ENCODE measurements around the gene LDB3.

Gene LDB3

GRCh38 chr10:86665868-86666267 lies 2.4 kb upstream of the LDB3 start:
- 95% methylated on average over 12 of the region's 12 CpGs for WGBS (ENCODE audit: insufficient coverage)
- DNase-seq, result no peak
- POLR2A ChIA-PET, result no interaction called here
- Histone ChIP-seq H3K9me3 (ENCODE audit: control extremely low read depth in 1 of 5, control insufficient read depth in 4 of 5, insufficient read depth in 2 of 5, low read depth in 1 of 5, low read length in 4 of 5) (no peaks in the 10 kb centered on the region), H3K4me1 (ENCODE audit: control extremely low read depth in 1 of 4, control insufficient read depth in 4 of 4, insufficient read depth in 4 of 4, low read length in 3 of 4) (no peaks in the 10 kb centered on the region), H3K27ac (ENCODE audit: insufficient read depth in 1 of 2, low read depth in 1 of 2, low read length in 2 of 2, poor library complexity in 1 of 2, severe bottlenecking in 2 of 2) (no peak overlapping the region), H3K27me3 (replicated peaks in 2 of 5; ENCODE audit: control insufficient read depth in 4 of 5, insufficient read depth in 5 of 5, low read length in 4 of 5) (no peaks in the 10 kb centered on the region), H3K4me3 (ENCODE audit: control insufficient read depth in 1 of 7, extremely low read depth in 1 of 7, insufficient read depth in 4 of 7, low read depth in 2 of 7, low read length in 6 of 7) (no peak overlapping the region), H3K36me3 (ENCODE audit: control insufficient read depth in 4 of 4, insufficient read depth in 4 of 4, low read length in 3 of 4) (no peaks in the 10 kb centered on the region)
- CTCF ChIA-PET, result no interaction called here

GRCh38 chr10:86666538-86666937 lies 1.8 kb upstream of the LDB3 start:
- Histone ChIP-seq H3K9me3 (ENCODE audit: control extremely low read depth in 1 of 5, control insufficient read depth in 4 of 5, insufficient read depth in 2 of 5, low read depth in 1 of 5, low read length in 4 of 5) (no peaks in the 10 kb centered on the region), H3K27me3 (replicated peaks in 2 of 5; ENCODE audit: control insufficient read depth in 4 of 5, insufficient read depth in 5 of 5, low read length in 4 of 5) (no peaks in the 10 kb centered on the region), H3K4me1 (ENCODE audit: control extremely low read depth in 1 of 4, control insufficient read depth in 4 of 4, insufficient read depth in 4 of 4, low read length in 3 of 4) (no peaks in the 10 kb centered on the region), H3K27ac (ENCODE audit: insufficient read depth in 1 of 2, low read depth in 1 of 2, low read length in 2 of 2, poor library complexity in 1 of 2, severe bottlenecking in 2 of 2) (no peak overlapping the region), H3K4me3 (ENCODE audit: control insufficient read depth in 1 of 7, extremely low read depth in 1 of 7, insufficient read depth in 4 of 7, low read depth in 2 of 7, low read length in 6 of 7) (no peak overlapping the region), H3K36me3 (ENCODE audit: control insufficient read depth in 4 of 4, insufficient read depth in 4 of 4, low read length in 3 of 4) (no peaks in the 10 kb centered on the region)
- CTCF ChIA-PET, result no interaction called here
- WGBS (ENCODE audit: insufficient coverage), result 98% methylated on average over 5 of the region's 7 CpGs
- POLR2A ChIA-PET, result no interaction called here
- no peak for DNase-seq

GRCh38 chr10:86667421-86668181 lies 710 bp upstream of the LDB3 start:
- H3K4me3 ChIP-seq (ENCODE audit: control insufficient read depth in 1 of 7, extremely low read depth in 1 of 7, insufficient read depth in 4 of 7, low read depth in 2 of 7, low read length in 6 of 7), result no peak overlapping the region
- no peak overlapping the region for H3K27ac ChIP-seq (ENCODE audit: insufficient read depth in 1 of 2, low read depth in 1 of 2, low read length in 2 of 2, poor library complexity in 1 of 2, severe bottlenecking in 2 of 2)
- no peak for DNase-seq
- CTCF ChIA-PET, result interaction anchor here (1.2 kb wide), 1 partner anchor 14 kb away, joined by 3 read pairs; no protein-coding TSS in a partner anchor
- 93% methylated on average over 10 of the region's 10 CpGs for WGBS (ENCODE audit: insufficient coverage)
- POLR2A ChIA-PET, result no interaction called here
- H3K4me1 ChIP-seq (ENCODE audit: control extremely low read depth in 1 of 4, control insufficient read depth in 4 of 4, insufficient read depth in 4 of 4, low read length in 3 of 4), result no peaks in the 10 kb centered on the region
- H3K27me3 ChIP-seq (replicated peaks in 2 of 5; ENCODE audit: control insufficient read depth in 4 of 5, insufficient read depth in 5 of 5, low read length in 4 of 5), result peaks cover 0 to 1% (median 0%) of the 10 kb centered on the region in 5 experiments
- H3K9me3 ChIP-seq (ENCODE audit: control extremely low read depth in 1 of 5, control insufficient read depth in 4 of 5, insufficient read depth in 2 of 5, low read depth in 1 of 5, low read length in 4 of 5), result no peaks in the 10 kb centered on the region
- H3K36me3 ChIP-seq (ENCODE audit: control insufficient read depth in 4 of 4, insufficient read depth in 4 of 4, low read length in 3 of 4), result no peaks in the 10 kb centered on the region

DNA sequence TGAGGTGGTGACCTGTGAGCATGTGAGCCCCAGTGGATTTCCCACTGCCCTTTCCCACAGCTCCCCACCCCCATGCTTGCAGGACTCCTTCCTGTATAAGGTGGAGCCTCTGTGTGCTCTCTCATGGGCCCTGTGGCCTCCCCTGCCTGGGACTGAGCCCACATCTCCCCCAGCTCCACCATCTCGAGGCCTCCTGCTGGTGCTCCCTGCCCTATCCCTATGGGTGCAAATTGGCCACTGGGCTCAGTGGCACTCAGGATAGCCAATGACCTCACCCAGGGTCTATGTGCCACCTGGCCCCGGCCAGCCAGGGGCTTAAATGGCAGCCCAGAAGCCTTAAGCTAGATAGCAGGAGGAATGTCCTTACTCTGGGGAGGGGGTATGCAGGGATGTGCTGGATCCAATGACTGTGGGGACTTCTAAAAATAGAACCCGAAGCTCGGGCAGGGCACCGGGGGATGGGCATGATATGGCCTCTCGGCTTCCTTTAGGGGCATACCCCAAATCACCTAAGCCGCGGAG lies 2.0 kb downstream of the LDB3 start:
- ChIA-PET CTCF (no interaction called here), POLR2A (no interaction called here)
- H3K4me1 ChIP-seq (ENCODE audit: control extremely low read depth in 1 of 4, control insufficient read depth in 4 of 4, insufficient read depth in 4 of 4, low read length in 3 of 4), result no peaks in the 10 kb centered on the region
- H3K36me3 ChIP-seq (ENCODE audit: control insufficient read depth in 4 of 4, insufficient read depth in 4 of 4, low read length in 3 of 4), result no peaks in the 10 kb centered on the region
- no peak overlapping the region for H3K4me3 ChIP-seq (ENCODE audit: control insufficient read depth in 1 of 7, extremely low read depth in 1 of 7, insufficient read depth in 4 of 7, low read depth in 2 of 7, low read length in 6 of 7)
- H3K27me3 ChIP-seq (replicated peaks in 2 of 5; ENCODE audit: control insufficient read depth in 4 of 5, insufficient read depth in 5 of 5, low read length in 4 of 5), result peaks cover 0 to 1% (median 0%) of the 10 kb centered on the region in 5 experiments
- 93% methylated on average over 8 of the region's 8 CpGs for WGBS (ENCODE audit: insufficient coverage)
- H3K9me3 ChIP-seq (ENCODE audit: control extremely low read depth in 1 of 5, control insufficient read depth in 4 of 5, insufficient read depth in 2 of 5, low read depth in 1 of 5, low read length in 4 of 5), result no peaks in the 10 kb centered on the region
- no peak for DNase-seq
- H3K27ac ChIP-seq (ENCODE audit: insufficient read depth in 1 of 2, low read depth in 1 of 2, low read length in 2 of 2, poor library complexity in 1 of 2, severe bottlenecking in 2 of 2), result no peak overlapping the region

- H3K27me3 ChIP-seq (replicated peaks in 2 of 5; ENCODE audit: control insufficient read depth in 4 of 5, insufficient read depth in 5 of 5, low read length in 4 of 5), result peaks cover 0 to 1% (median 0%) of the 10 kb centered on the region in 5 experiments
- WGBS (ENCODE audit: insufficient coverage), result 94% methylated on average over 5 of the region's 8 CpGs
- CTCF ChIA-PET, result interaction anchor here (0.7 to 1.0 kb wide), 2 partner anchors 18 to 19 kb away, joined by 3 to 4 read pairs; no protein-coding TSS in a partner anchor
Observed at GRCh38 chr10:86670876-86671275, 2.6 kb downstream of the LDB3 start.

GRCh38 chr10:86671419-86671818 lies 3.1 kb downstream of the LDB3 start:
- no peaks in the 10 kb centered on the region for H3K36me3 ChIP-seq (ENCODE audit: control insufficient read depth in 4 of 4, insufficient read depth in 4 of 4, low read length in 3 of 4)
- no peak overlapping the region for H3K27ac ChIP-seq (ENCODE audit: insufficient read depth in 1 of 2, low read depth in 1 of 2, low read length in 2 of 2, poor library complexity in 1 of 2, severe bottlenecking in 2 of 2)
- H3K4me3 ChIP-seq (ENCODE audit: control insufficient read depth in 1 of 7, extremely low read depth in 1 of 7, insufficient read depth in 4 of 7, low read depth in 2 of 7, low read length in 6 of 7), result no peak overlapping the region
- DNase-seq, result no peak
- H3K4me1 ChIP-seq (ENCODE audit: control extremely low read depth in 1 of 4, control insufficient read depth in 4 of 4, insufficient read depth in 4 of 4, low read length in 3 of 4), result no peaks in the 10 kb centered on the region
- 87% methylated on average over 2 of the region's 3 CpGs for WGBS (ENCODE audit: insufficient coverage)
- ChIA-PET POLR2A (no interaction called here), CTCF (interaction anchor here (0.7 to 1.1 kb wide), 3 partner anchors 18 to 24 kb away, joined by 3 to 4 read pairs (median 3); no protein-coding TSS in a partner anchor)
- peaks cover 0 to 1% (median 0%) of the 10 kb centered on the region in 5 experiments for H3K27me3 ChIP-seq (replicated peaks in 2 of 5; ENCODE audit: control insufficient read depth in 4 of 5, insufficient read depth in 5 of 5, low read length in 4 of 5)
- H3K9me3 ChIP-seq (ENCODE audit: control extremely low read depth in 1 of 5, control insufficient read depth in 4 of 5, insufficient read depth in 2 of 5, low read depth in 1 of 5, low read length in 4 of 5), result no peaks in the 10 kb centered on the region

More at GRCh38 chr10:86670876-86671275, 2.6 kb downstream of the LDB3 start:
- no peak overlapping the region for H3K4me3 ChIP-seq (ENCODE audit: control insufficient read depth in 1 of 7, extremely low read depth in 1 of 7, insufficient read depth in 4 of 7, low read depth in 2 of 7, low read length in 6 of 7)
- no peaks in the 10 kb centered on the region for H3K36me3 ChIP-seq (ENCODE audit: control insufficient read depth in 4 of 4, insufficient read depth in 4 of 4, low read length in 3 of 4)
- no peak overlapping the region for H3K27ac ChIP-seq (ENCODE audit: insufficient read depth in 1 of 2, low read depth in 1 of 2, low read length in 2 of 2, poor library complexity in 1 of 2, severe bottlenecking in 2 of 2)
- POLR2A ChIA-PET, result no interaction called here
- no peaks in the 10 kb centered on the region for H3K9me3 ChIP-seq (ENCODE audit: control extremely low read depth in 1 of 5, control insufficient read depth in 4 of 5, insufficient read depth in 2 of 5, low read depth in 1 of 5, low read length in 4 of 5)
- H3K4me1 ChIP-seq (ENCODE audit: control extremely low read depth in 1 of 4, control insufficient read depth in 4 of 4, insufficient read depth in 4 of 4, low read length in 3 of 4), result no peaks in the 10 kb centered on the region
- DNase-seq, result no peak

- peaks cover 0 to 1% (median 0%) of the 10 kb centered on the region in 5 experiments for H3K27me3 ChIP-seq (replicated peaks in 2 of 5; ENCODE audit: control insufficient read depth in 4 of 5, insufficient read depth in 5 of 5, low read length in 4 of 5)
- no peak for DNase-seq
- H3K4me1 ChIP-seq (ENCODE audit: control extremely low read depth in 1 of 4, control insufficient read depth in 4 of 4, insufficient read depth in 4 of 4, low read length in 3 of 4), result no peaks in the 10 kb centered on the region
- 93% methylated on average over 9 of the region's 12 CpGs for WGBS (ENCODE audit: insufficient coverage)
- no peak overlapping the region for H3K27ac ChIP-seq (ENCODE audit: insufficient read depth in 1 of 2, low read depth in 1 of 2, low read length in 2 of 2, poor library complexity in 1 of 2, severe bottlenecking in 2 of 2)
- POLR2A ChIA-PET, result no interaction called here
- no peaks in the 10 kb centered on the region for H3K36me3 ChIP-seq (ENCODE audit: control insufficient read depth in 4 of 4, insufficient read depth in 4 of 4, low read length in 3 of 4)
- H3K4me3 ChIP-seq (ENCODE audit: control insufficient read depth in 1 of 7, extremely low read depth in 1 of 7, insufficient read depth in 4 of 7, low read depth in 2 of 7, low read length in 6 of 7), result no peak overlapping the region
- CTCF ChIA-PET, result interaction anchor here (1.0 to 1.1 kb wide), 2 partner anchors 19 to 24 kb away, joined by 3 read pairs; no protein-coding TSS in a partner anchor
- H3K9me3 ChIP-seq (ENCODE audit: control extremely low read depth in 1 of 5, control insufficient read depth in 4 of 5, insufficient read depth in 2 of 5, low read depth in 1 of 5, low read length in 4 of 5), result no peaks in the 10 kb centered on the region
Observed at GRCh38 chr10:86671985-86672710, 3.8 kb downstream of the LDB3 start.

Measured in common myeloid progenitor, CD34-positive (primary cell).